ENCODE results near the gene PROB1.

DNA sequence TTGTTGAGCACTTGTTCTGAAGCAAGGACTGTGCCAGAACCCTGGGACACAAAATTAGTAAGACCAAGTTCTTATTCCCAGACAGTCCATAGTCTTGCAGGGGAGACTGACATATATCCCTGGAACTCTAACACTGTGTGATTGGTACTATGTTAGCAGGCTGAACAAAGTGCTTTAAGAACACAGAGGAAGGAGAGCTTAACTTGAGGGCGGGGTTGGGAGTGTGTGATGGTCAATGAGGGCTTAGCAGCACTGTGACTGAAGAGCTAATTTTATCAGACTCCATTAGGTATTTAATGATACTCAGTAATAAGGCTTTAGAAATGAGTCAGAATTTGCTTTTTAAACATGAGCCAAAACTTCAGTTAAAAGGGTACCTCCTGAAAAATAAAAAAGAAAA lies 23.9 kb upstream of the PROB1 start:
- TF ChIP-seq CREB1 (IDR thresholded peaks at IDR 0.05): no peak
- no peak for TF ChIP-seq CREB1 (CRISPR knock-in tag; IDR thresholded peaks at IDR 0.05)
- no peak for TF ChIP-seq CREM (IDR thresholded peaks at IDR 0.05; ENCODE audit: low read depth)
- no peak for TF ChIP-seq POLR2A (conservative IDR thresholded peaks at IDR 0.05)
- TF ChIP-seq CXXC5 (CRISPR knock-in tag; IDR thresholded peaks at IDR 0.05): no peak
- TF ChIP-seq ETV6 (IDR thresholded peaks at IDR 0.05; ENCODE audit: borderline replicate concordance in 1 of 2, low read depth in 2 of 2, low read length in 1 of 2): no peak
- no peak for TF ChIP-seq ETV6 (CRISPR knock-in tag; IDR thresholded peaks at IDR 0.05; ENCODE audit: borderline replicate concordance)
- no peak for TF ChIP-seq ZNF197 (CRISPR knock-in tag; IDR thresholded peaks at IDR 0.05; ENCODE audit: low read depth)
- TF ChIP-seq, protein P1, sequence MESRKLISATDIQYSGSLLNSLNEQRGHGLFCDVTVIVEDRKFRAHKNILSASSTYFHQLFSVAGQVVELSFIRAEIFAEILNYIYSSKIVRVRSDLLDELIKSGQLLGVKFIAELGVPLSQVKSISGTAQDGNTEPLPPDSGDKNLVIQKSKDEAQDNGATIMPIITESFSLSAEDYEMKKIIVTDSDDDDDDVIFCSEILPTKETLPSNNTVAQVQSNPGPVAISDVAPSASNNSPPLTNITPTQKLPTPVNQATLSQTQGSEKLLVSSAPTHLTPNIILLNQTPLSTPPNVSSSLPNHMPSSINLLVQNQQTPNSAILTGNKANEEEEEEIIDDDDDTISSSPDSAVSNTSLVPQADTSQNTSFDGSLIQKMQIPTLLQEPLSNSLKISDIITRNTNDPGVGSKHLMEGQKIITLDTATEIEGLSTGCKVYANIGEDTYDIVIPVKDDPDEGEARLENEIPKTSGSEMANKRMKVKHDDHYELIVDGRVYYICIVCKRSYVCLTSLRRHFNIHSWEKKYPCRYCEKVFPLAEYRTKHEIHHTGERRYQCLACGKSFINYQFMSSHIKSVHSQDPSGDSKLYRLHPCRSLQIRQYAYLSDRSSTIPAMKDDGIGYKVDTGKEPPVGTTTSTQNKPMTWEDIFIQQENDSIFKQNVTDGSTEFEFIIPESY (CRISPR knock-in tag; IDR thresholded peaks at IDR 0.05): no peak
- TF ChIP-seq, protein P2, sequence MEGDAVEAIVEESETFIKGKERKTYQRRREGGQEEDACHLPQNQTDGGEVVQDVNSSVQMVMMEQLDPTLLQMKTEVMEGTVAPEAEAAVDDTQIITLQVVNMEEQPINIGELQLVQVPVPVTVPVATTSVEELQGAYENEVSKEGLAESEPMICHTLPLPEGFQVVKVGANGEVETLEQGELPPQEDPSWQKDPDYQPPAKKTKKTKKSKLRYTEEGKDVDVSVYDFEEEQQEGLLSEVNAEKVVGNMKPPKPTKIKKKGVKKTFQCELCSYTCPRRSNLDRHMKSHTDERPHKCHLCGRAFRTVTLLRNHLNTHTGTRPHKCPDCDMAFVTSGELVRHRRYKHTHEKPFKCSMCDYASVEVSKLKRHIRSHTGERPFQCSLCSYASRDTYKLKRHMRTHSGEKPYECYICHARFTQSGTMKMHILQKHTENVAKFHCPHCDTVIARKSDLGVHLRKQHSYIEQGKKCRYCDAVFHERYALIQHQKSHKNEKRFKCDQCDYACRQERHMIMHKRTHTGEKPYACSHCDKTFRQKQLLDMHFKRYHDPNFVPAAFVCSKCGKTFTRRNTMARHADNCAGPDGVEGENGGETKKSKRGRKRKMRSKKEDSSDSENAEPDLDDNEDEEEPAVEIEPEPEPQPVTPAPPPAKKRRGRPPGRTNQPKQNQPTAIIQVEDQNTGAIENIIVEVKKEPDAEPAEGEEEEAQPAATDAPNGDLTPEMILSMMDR (IDR thresholded peaks at IDR 0.05 in 2 of 3, conservative IDR thresholded peaks at IDR 0.05 in 1 of 3; ENCODE audit: insufficient read depth in 2 of 3, low read depth in 1 of 3, low read length in 3 of 3): no peak
- no peak for TF ChIP-seq EP300 (IDR thresholded peaks at IDR 0.05; ENCODE audit: low read length)
